ENCODE data around the gene EMILIN2. TPM values are rescaled to one million over a fixed set of nuclear protein-coding genes. Genes with fewer than 3 reads are reported as not detected.

EMILIN2 gene
- total and polyA plus RNA-seq, 2 donors (not counting 3 experiments of a cell fraction or from before 2014, with no cell fraction given): 9.4 to 13.4 TPM

DNA sequence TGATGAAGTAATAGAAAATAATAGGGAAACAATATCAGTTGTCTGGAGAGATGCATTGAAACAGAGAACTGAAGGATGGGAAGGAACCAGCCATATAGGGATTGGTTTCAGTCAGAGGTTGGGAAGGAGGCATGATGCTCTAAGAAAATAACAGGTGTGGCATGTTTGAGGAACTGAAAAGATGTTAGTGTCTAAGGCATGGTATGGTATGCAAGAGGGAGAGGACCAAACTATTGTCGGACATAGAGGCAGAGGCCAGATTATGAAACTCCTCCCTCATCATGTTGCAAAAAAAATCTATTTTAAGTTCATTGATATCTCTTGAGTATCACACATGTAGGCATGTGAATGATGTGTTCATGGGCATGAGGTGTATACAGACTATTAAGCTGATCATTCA is 48.9 kb upstream of the EMILIN2 start:
- no peak for TF ChIP-seq JUN (IDR thresholded peaks at IDR 0.05; ENCODE audit: borderline replicate concordance, insufficient read depth, insufficient read length, low read depth)
- no peak for TF ChIP-seq MYC (IDR thresholded peaks at IDR 0.05; ENCODE audit: low read depth, low read length)
- TF ChIP-seq, protein P1, sequence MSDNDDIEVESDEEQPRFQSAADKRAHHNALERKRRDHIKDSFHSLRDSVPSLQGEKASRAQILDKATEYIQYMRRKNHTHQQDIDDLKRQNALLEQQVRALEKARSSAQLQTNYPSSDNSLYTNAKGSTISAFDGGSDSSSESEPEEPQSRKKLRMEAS (IDR thresholded peaks at IDR 0.05; ENCODE audit: insufficient read depth, insufficient read length): no peak
- TF ChIP-seq GATA2 (IDR thresholded peaks at IDR 0.05; ENCODE audit: insufficient read depth, insufficient read length, low read depth, low read length): no peak
- TF ChIP-seq CTCF (IDR thresholded peaks at IDR 0.05; ENCODE audit: extremely low read depth in 1 of 2, insufficient read depth in 1 of 2, low read depth in 1 of 2, low read length in 2 of 2): no peak
- no peak for TF ChIP-seq POLR2A (IDR thresholded peaks at IDR 0.05; ENCODE audit: low read depth, low read length)
- no peak for TF ChIP-seq POLR2AphosphoS5 (IDR thresholded peaks at IDR 0.05; ENCODE audit: insufficient read depth, low read depth, low read length)
- TF ChIP-seq FOS (IDR thresholded peaks at IDR 0.05; ENCODE audit: borderline replicate concordance, insufficient read depth, low read length): no peak
- no peak for TF ChIP-seq EZH2 (IDR thresholded peaks at IDR 0.05; ENCODE audit: borderline replicate concordance, low read depth, low read length, severe bottlenecking)
- Histone ChIP-seq H3K9me1 (replicated peaks; ENCODE audit: control insufficient read depth, extremely low read depth, insufficient read depth, low read length) (no peaks in the 10 kb centered on the region), H2AFZ (ENCODE audit: low read depth, low read length) (no peak overlapping the region), H3K9me3 (replicated peaks; ENCODE audit: control insufficient read depth, insufficient read depth, low read length) (no peaks in the 10 kb centered on the region), H3K27ac (ENCODE audit: insufficient read depth, low read depth, low read length) (no peak overlapping the region), H3K9ac (replicated peaks; ENCODE audit: extremely low read depth, insufficient read depth, low read length) (no peak overlapping the region), H3K27me3 (ENCODE audit: control insufficient read depth in 2 of 2, insufficient read depth in 2 of 2, low read length in 2 of 2) (no peaks in the 10 kb centered on the region), H3K4me3 (replicated peaks in 1 of 3; ENCODE audit: insufficient read depth in 1 of 3, low read depth in 1 of 3, low read length in 3 of 3) (no peak overlapping the region), H4K20me1 (replicated peaks; ENCODE audit: control insufficient read depth, extremely low read depth, insufficient read depth, low read length) (no peaks in the 10 kb centered on the region), H3K4me2 (ENCODE audit: insufficient read depth, low read length) (no peak overlapping the region), H3K36me3 (ENCODE audit: control insufficient read depth in 2 of 2, extremely low read depth in 1 of 2, insufficient read depth in 2 of 2, low read length in 2 of 2) (peaks cover 0 to 5% of the 10 kb centered on the region in 2 experiments), H3K79me2 (ENCODE audit: control insufficient read depth, insufficient read depth, low read length) (no peaks in the 10 kb centered on the region), H3K4me1 (ENCODE audit: control insufficient read depth, extremely low read depth, insufficient read depth, low read length) (no peaks in the 10 kb centered on the region)
- DNase-seq (ENCODE audit: low read depth, low spot score) (no peak), FAIRE-seq (no peak)
- dilution Hi-C loops (cut with MboI; ENCODE audit: extremely low pct_ligation_motif_present, low sequenced_read_pairs) (no loop called here), intact Hi-C loops (cut with micrococcal nuclease) (no loop called here)
- CTCF ChIA-PET: no interaction called here
- POLR2A ChIA-PET: no interaction called here
- BruUV-seq (replicated peaks): no TSS peak
